ENCODE data around the gene CREG1. TPM values are rescaled to one million over a fixed set of nuclear protein-coding genes. Genes with fewer than 3 reads are reported as not detected.
A peak's percentile ranks its signal among the peaks of the same experiment; 100 is the strongest.

CREG1 gene
- total and polyA plus RNA-seq, 2 of the 8 experiments (the other 6 are each of a cell fraction or from before 2014, with no cell fraction given), result 29.8 to 30.1 TPM

DNA sequence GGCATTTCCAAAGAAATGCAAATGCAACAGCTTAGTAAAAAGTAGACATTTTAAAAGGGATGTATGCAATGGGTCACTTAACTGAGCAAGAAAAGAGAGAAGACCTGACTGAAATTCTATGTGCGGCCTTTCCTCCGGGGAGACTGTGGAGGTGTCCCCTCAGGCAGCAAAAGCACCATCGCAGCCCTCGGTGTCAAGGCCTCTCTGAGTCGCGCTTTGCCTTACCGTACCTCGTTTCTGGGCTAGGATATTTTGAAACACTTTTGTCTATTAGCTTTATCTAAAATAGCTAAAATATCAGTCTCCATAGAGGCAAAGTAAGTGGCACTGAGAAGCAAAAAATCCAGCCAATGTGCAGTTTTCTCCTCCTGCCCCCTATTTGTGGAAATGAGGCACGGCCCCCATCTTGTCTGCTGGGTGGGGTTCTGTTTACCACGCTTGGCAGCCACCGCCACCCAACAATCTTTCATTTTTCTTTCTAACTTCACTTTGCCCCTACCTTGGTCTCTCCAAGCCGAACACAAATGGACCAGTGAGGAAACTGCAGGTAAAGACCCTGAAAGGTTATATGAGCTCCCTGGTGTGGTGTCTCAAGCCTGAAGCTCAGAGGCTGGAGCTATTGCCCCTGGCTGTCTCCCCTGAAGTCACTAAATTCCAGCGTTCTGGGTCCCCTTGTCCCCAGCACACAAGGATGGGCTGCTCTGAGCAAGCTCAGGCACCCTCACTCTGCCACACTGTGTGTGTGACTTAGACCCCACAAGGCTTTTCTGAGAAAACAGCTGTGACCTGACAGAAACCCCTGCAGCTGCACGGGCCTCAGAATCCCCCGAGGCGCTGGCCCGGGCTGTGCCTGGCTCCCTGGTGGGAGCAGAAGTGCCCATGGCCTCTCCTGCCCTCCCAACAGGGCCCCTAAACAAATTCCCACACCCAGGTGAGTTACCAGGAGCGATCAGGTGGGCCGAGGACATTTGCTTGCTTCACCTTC is 36.9 kb downstream of the CREG1 start:
- Histone ChIP-seq H2BK15ac (ENCODE audit: low read length) (no peak overlapping the region), H3K4me1 (replicated peaks in 1 of 4; ENCODE audit: control insufficient read depth in 3 of 4, insufficient read depth in 4 of 4, low read length in 3 of 4) (peaks cover 0 to 2% (median 0%) of the 10 kb centered on the region in 4 experiments; a peak in 1 of 7 replicates), H3K4me2 (ENCODE audit: insufficient read depth in 1 of 2, low read depth in 2 of 2, low read length in 2 of 2) (no peak overlapping the region), H3K79me1 (ENCODE audit: low read depth, low read length) (no peaks in the 10 kb centered on the region), H4K20me1 (replicated peaks in 1 of 2; ENCODE audit: control insufficient read depth in 1 of 2, insufficient read depth in 2 of 2, low read length in 2 of 2) (no peaks in the 10 kb centered on the region), H3K27ac (ENCODE audit: low read depth, low read length) (no peak overlapping the region), H4K8ac (ENCODE audit: extremely low read depth, insufficient read depth, low read length) (no peak overlapping the region), H3K79me2 (ENCODE audit: control insufficient read depth in 1 of 2, insufficient read depth in 2 of 2, low read length in 2 of 2) (no peaks in the 10 kb centered on the region), H4K91ac (replicated peaks; ENCODE audit: insufficient read length, low read length) (no peak overlapping the region), H2AFZ (ENCODE audit: low read length) (peak overlapping the region; percentile 20; the same call in 1 of the 2 replicates), H3K4me3 (ENCODE audit: extremely low read depth in 1 of 4, insufficient read depth in 2 of 4, low read depth in 3 of 4, low read length in 4 of 4) (no peak overlapping the region), H3K56ac (replicated peaks; ENCODE audit: insufficient read length, low read depth, low read length) (no peak overlapping the region), H3K14ac (ENCODE audit: insufficient read length) (no peak overlapping the region), H2BK12ac (ENCODE audit: low read depth, low read length) (no peak overlapping the region), H2BK20ac (ENCODE audit: low read length) (no peak overlapping the region), H3K9me3 (ENCODE audit: insufficient read depth in 2 of 2, low read depth in 1 of 2, low read length in 1 of 2) (no peaks in the 10 kb centered on the region), H2AK5ac (ENCODE audit: low read depth, low read length) (no peak overlapping the region), H3K23me2 (ENCODE audit: low read depth, low read length) (no peaks in the 10 kb centered on the region), H3K4ac (replicated peaks; ENCODE audit: insufficient read length, low read depth, low read length) (no peak overlapping the region), H4K5ac (ENCODE audit: insufficient read length, low read depth, low read length) (no peak overlapping the region), H3K18ac (ENCODE audit: extremely low read depth, low read length) (no peak overlapping the region), H2BK5ac (ENCODE audit: low read depth, low read length) (no peak overlapping the region), H3K27me3 (replicated peaks in 1 of 4; ENCODE audit: control insufficient read depth in 3 of 4, extremely low read depth in 1 of 4, insufficient read depth in 3 of 4, low read length in 3 of 4) (no peaks in the 10 kb centered on the region), H3K36me3 (ENCODE audit: control insufficient read depth in 2 of 4, insufficient read depth in 4 of 4, low read length in 3 of 4) (no peaks in the 10 kb centered on the region), H2BK120ac (replicated peaks; ENCODE audit: low read depth, low read length) (no peak overlapping the region), H3K9ac (replicated peaks in 1 of 4; ENCODE audit: extremely low read depth in 1 of 4, low read depth in 3 of 4, low read length in 3 of 4) (no peak overlapping the region), H3K23ac (ENCODE audit: insufficient read length) (no peak overlapping the region)
- no peak for FAIRE-seq
- CTCF ChIA-PET (ENCODE audit: partially characterized antibody), result interaction anchor here (0.8 to 8.3 kb wide), 12 partner anchors 9 to 171 kb away, joined by 3 to 43 read pairs (median 4); no protein-coding TSS in a partner anchor
- DNase-seq (ENCODE audit: low read depth in 1 of 2, low spot score in 2 of 2), result peak in 1 of 2 experiments; percentile 42
- POLR2A ChIA-PET (ENCODE audit: partially characterized antibody), result interaction anchor here (0.5 kb wide), 1 partner anchor 9 kb away, joined by 3 read pairs; no protein-coding TSS in a partner anchor
- no peak for TF ChIP-seq RBBP5 (IDR thresholded peaks at IDR 0.05; ENCODE audit: borderline replicate concordance, low read depth, low read length)
- TF ChIP-seq, protein P1, sequence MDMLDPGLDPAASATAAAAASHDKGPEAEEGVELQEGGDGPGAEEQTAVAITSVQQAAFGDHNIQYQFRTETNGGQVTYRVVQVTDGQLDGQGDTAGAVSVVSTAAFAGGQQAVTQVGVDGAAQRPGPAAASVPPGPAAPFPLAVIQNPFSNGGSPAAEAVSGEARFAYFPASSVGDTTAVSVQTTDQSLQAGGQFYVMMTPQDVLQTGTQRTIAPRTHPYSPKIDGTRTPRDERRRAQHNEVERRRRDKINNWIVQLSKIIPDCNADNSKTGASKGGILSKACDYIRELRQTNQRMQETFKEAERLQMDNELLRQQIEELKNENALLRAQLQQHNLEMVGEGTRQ (IDR thresholded peaks at IDR 0.05; ENCODE audit: low read length), result no peak
- TF ChIP-seq, protein P2, sequence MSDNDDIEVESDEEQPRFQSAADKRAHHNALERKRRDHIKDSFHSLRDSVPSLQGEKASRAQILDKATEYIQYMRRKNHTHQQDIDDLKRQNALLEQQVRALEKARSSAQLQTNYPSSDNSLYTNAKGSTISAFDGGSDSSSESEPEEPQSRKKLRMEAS (IDR thresholded peaks at IDR 0.05), result no peak
- no peak for TF ChIP-seq GABPA (IDR thresholded peaks at IDR 0.05; ENCODE audit: borderline replicate concordance, insufficient read depth, low read length)
- no peak for TF ChIP-seq EZH2 (IDR thresholded peaks at IDR 0.05; ENCODE audit: low read depth, low read length, severe bottlenecking)
- TF ChIP-seq, protein P3, sequence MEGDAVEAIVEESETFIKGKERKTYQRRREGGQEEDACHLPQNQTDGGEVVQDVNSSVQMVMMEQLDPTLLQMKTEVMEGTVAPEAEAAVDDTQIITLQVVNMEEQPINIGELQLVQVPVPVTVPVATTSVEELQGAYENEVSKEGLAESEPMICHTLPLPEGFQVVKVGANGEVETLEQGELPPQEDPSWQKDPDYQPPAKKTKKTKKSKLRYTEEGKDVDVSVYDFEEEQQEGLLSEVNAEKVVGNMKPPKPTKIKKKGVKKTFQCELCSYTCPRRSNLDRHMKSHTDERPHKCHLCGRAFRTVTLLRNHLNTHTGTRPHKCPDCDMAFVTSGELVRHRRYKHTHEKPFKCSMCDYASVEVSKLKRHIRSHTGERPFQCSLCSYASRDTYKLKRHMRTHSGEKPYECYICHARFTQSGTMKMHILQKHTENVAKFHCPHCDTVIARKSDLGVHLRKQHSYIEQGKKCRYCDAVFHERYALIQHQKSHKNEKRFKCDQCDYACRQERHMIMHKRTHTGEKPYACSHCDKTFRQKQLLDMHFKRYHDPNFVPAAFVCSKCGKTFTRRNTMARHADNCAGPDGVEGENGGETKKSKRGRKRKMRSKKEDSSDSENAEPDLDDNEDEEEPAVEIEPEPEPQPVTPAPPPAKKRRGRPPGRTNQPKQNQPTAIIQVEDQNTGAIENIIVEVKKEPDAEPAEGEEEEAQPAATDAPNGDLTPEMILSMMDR (IDR thresholded peaks at IDR 0.05; ENCODE audit: control extremely low read depth in 1 of 3, insufficient read depth in 1 of 3, low read depth in 1 of 3, low read length in 3 of 3), result no peak
- WGBS, 2 experiments (ENCODE audit: extremely low coverage in 1 of 2, insufficient coverage in 1 of 2, insufficient read length in 1 of 2, insufficient replicate concordance in 2 of 2, low coverage in 1 of 2, low lambda C conversion rate in 2 of 2, missing lambda C conversion rate in 1 of 2), result 93% methylated on average over 19 of the region's 19 CpGs; no CpG with 5 or more reads in 1 of the 2 experiments

Measured in H1 (cell line).